GM12872 (cell line): ENCODE results near the gene ASF1B.

ENCODE experiments used
- CTCF ChIP-seq: IDR thresholded peaks from 3 replicates; pipeline ENCODE4 v1.5.1; 2011; ENCODE audit warnings: low read depth, mild to moderate bottlenecking, low read length, moderate library complexity; ENCODE audit not compliant: insufficient read depth

The ASF1B gene

GRCh38 chr19:14148751-14149410 lies 12.5 kb upstream of the ASF1B start:
- no peak for TF ChIP-seq CTCF

- peak; percentile 86 for TF ChIP-seq CTCF
These were observed 11.6 kb upstream of the ASF1B start for GRCh38 chr19:14147797-14148605.

- no peak for TF ChIP-seq CTCF
These were observed 10.4 kb upstream of the ASF1B start for GRCh38 chr19:14146789-14147216.

- no peak for TF ChIP-seq CTCF
These were observed 9.0 kb upstream of the ASF1B start for GRCh38 chr19:14145381-14145780.

- no peak for TF ChIP-seq CTCF
These were observed 6.1 kb upstream of the ASF1B start for GRCh38 chr19:14142262-14143190.

GRCh38 chr19:14141041-14141440 lies 4.7 kb upstream of the ASF1B start:
- TF ChIP-seq CTCF: no peak

GRCh38 chr19:14139944-14140343 lies 3.6 kb upstream of the ASF1B start:
- no peak for TF ChIP-seq CTCF
